ENCODE results near the gene PPP5C.

The PPP5C gene

GRCh38 chr19:46346821-46347571 is at the start of gene PPP5C:
PPP5C (plus strand) TSS chr19:46347087; CDS start chr19:46347097, 10 bp downstream.
- Histone ChIP-seq H3K9me3 (no peaks in the 10 kb centered on the region), H3K4me1 (peaks cover 6 to 54% (median 46%) of the 10 kb centered on the region in 4 donors), H3K4me3 (peak within 1 kb of the TSS; percentile 71 to 90), H3K27me3 (no peaks in the 10 kb centered on the region), H3K27ac (peak within 1 kb of the TSS; percentile 76 to 77), H3K36me3 (no peaks in the 10 kb centered on the region)
- peak; percentile 86 to 94 for DNase-seq
- TF ChIP-seq CTCF (IDR thresholded peaks at IDR 0.05) = peak; percentile 53 to 68
- intact Hi-C loops (cut with DNase I; ENCODE audit: low total_unique reads) = loop anchor here (10.0 kb wide), 1 partner anchor 62 kb away; no protein-coding TSS in a partner anchor

- Histone ChIP-seq H3K9me3 (no peaks in the 10 kb centered on the region), H3K4me1 (peaks cover 11 to 64% (median 55%) of the 10 kb centered on the region in 4 donors), H3K36me3 (no peaks in the 10 kb centered on the region), H3K27me3 (no peaks in the 10 kb centered on the region), H3K27ac (peak overlapping the region; percentile 93 to 96), H3K4me3 (peak overlapping the region; percentile 61)
- peak; percentile 25 to 29 for TF ChIP-seq CTCF (IDR thresholded peaks at IDR 0.05)
- peak; percentile 91 to 95 for DNase-seq
- intact Hi-C loops (cut with DNase I; ENCODE audit: low total_unique reads) = no loop called here
These were observed 49.0 kb upstream of the PPP5C start for GRCh38 chr19:46297700-46298478.

- Histone ChIP-seq H3K4me1 (peaks cover 11 to 71% (median 62%) of the 10 kb centered on the region in 4 donors), H3K36me3 (peaks cover 2 to 4% (median 4%) of the 10 kb centered on the region in 3 donors), H3K4me3 (peak overlapping the region; percentile 61), H3K27me3 (no peaks in the 10 kb centered on the region), H3K9me3 (no peaks in the 10 kb centered on the region), H3K27ac (peak overlapping the region; percentile 93 to 96)
- TF ChIP-seq CTCF (IDR thresholded peaks at IDR 0.05) = peak in 1 of 2 experiments; percentile 1
- intact Hi-C loops (cut with DNase I; ENCODE audit: low total_unique reads) = no loop called here
- DNase-seq = no peak
These were observed 48.3 kb upstream of the PPP5C start for GRCh38 chr19:46298479-46299003.

- H3K4me1 ChIP-seq = peaks cover 11 to 75% (median 66%) of the 10 kb centered on the region in 4 donors
- no peaks in the 10 kb centered on the region for H3K9me3 ChIP-seq
- no peak for TF ChIP-seq CTCF (IDR thresholded peaks at IDR 0.05)
- peak; percentile 96 to 99 for DNase-seq
- H3K27ac ChIP-seq = peak overlapping the region; percentile 93 to 96
- H3K4me3 ChIP-seq = peak overlapping the region; percentile 61
- H3K27me3 ChIP-seq = no peaks in the 10 kb centered on the region
- intact Hi-C loops (cut with DNase I; ENCODE audit: low total_unique reads) = no loop called here
- peaks cover 7 to 9% (median 9%) of the 10 kb centered on the region in 3 donors for H3K36me3 ChIP-seq
These were observed 47.8 kb upstream of the PPP5C start for GRCh38 chr19:46299004-46299509.

- Histone ChIP-seq H3K4me1 (peaks cover 11 to 81% (median 66%) of the 10 kb centered on the region in 4 donors), H3K27me3 (no peaks in the 10 kb centered on the region), H3K4me3 (peak overlapping the region; percentile 61), H3K27ac (peak overlapping the region; percentile 93 to 96), H3K36me3 (peaks cover 13 to 15% (median 15%) of the 10 kb centered on the region in 3 donors), H3K9me3 (no peaks in the 10 kb centered on the region)
- DNase-seq = peak in 1 of 2 donors; percentile 50
- intact Hi-C loops (cut with DNase I; ENCODE audit: low total_unique reads) = no loop called here
- TF ChIP-seq CTCF (IDR thresholded peaks at IDR 0.05) = no peak
These were observed 47.2 kb upstream of the PPP5C start for GRCh38 chr19:46299695-46300094.
